H1 (cell line): Measurements from ENCODE around the gene GNAL. TPM values are rescaled to one million over a fixed set of nuclear protein-coding genes. Genes with fewer than 3 reads are reported as not detected.
A peak's percentile ranks its signal among the peaks of the same experiment; 100 is the strongest.

ENCODE experiments used
- CTCF ChIA-PET: fragments of 300-600 bp; sonication (Branson Sonifier 250); formaldehyde crosslinking; loops from one replicate; lab custom pipeline; 2021; ENCODE audit not compliant: partially characterized antibody; lab: Charles Lee
- POLR2A ChIA-PET: fragments of 300-600 bp; sonication (Branson Sonifier 250); formaldehyde crosslinking; loops from one replicate; lab custom pipeline; 2021; ENCODE audit warnings: inconsistent platforms; ENCODE audit not compliant: partially characterized antibody; lab: Charles Lee
- DNase-seq, 2 experiments: peaks; one replicate each; pipeline versions ENCODE4 v3.0.0 to v3.0.0-alpha.2; 2010 to 2022; ENCODE audit warnings: low spot score in 2 of 2, low read depth in 1 of 2, mixed read lengths in 1 of 2
- FAIRE-seq: peaks from 2 replicates; lab custom pipeline; 2011; peaks lifted over from hg19 to GRCh38; lab: Jason Lieb, UNC
- H2AFZ ChIP-seq: 2 replicates; pipeline ENCODE4 v1.8.1; 2012; ENCODE audit warnings: low read length, inconsistent platforms
- H2AK5ac ChIP-seq: 2 replicates; pipeline ENCODE4 v1.6.1; 2013; ENCODE audit warnings: low read depth, low read length
- H2BK120ac ChIP-seq: replicated peaks from 2 replicates; pipeline ENCODE3; 2013; ENCODE audit warnings: low read depth, low read length, inconsistent platforms
- H2BK12ac ChIP-seq: 2 replicates; pipeline ENCODE4 v1.6.1; 2013; ENCODE audit warnings: low read depth, low read length
- H2BK15ac ChIP-seq: 2 replicates; pipeline ENCODE4 v1.6.1; 2013; ENCODE audit warnings: low read length
- H2BK20ac ChIP-seq: 2 replicates; pipeline ENCODE4 v1.6.1; 2013; ENCODE audit warnings: low read length
- H2BK5ac ChIP-seq: 2 replicates; pipeline ENCODE4 v1.6.1; 2013; ENCODE audit warnings: low read depth, low read length
- H3K14ac ChIP-seq: 2 replicates; pipeline ENCODE4 v1.6.1; 2013; ENCODE audit warnings: inconsistent platforms; ENCODE audit not compliant: insufficient read length
- H3K18ac ChIP-seq: 2 replicates; pipeline ENCODE4 v1.6.1; 2013; ENCODE audit warnings: low read length; ENCODE audit errors: extremely low read depth
- H3K23ac ChIP-seq: 2 replicates; pipeline ENCODE4 v1.6.1; 2013; ENCODE audit warnings: inconsistent platforms; ENCODE audit not compliant: insufficient read length
- H3K23me2 ChIP-seq: 2 replicates; pipeline ENCODE4 v1.6.1; 2013; ENCODE audit warnings: low read depth, low read length
- H3K27ac ChIP-seq: 2 replicates; pipeline ENCODE4 v1.6.1; 2011; ENCODE audit warnings: low read depth, low read length, inconsistent platforms
- H3K27me3 ChIP-seq, 4 experiments: replicated peaks in 1 of 4; 1 replicate in 1 of 4; 2 replicates in 3 of 4; pipeline versions ENCODE4 v1.6.1 to v1.8.1; 2011 to 2013; ENCODE audit warnings: low read length in 3 of 4, mild to moderate bottlenecking in 3 of 4, inconsistent platforms in 2 of 4, mixed read lengths in 2 of 4, moderate library complexity in 1 of 4; ENCODE audit not compliant: control insufficient read depth in 3 of 4, insufficient read depth in 3 of 4; ENCODE audit errors: extremely low read depth in 1 of 4
- H3K36me3 ChIP-seq, 4 experiments: 2 replicates each; pipeline versions ENCODE4 v1.6.1 to v1.8.1; 2011 to 2013; ENCODE audit warnings: mild to moderate bottlenecking in 4 of 4, low read length in 3 of 4, moderate library complexity in 2 of 4, control low read depth in 1 of 4, inconsistent platforms in 1 of 4; ENCODE audit not compliant: insufficient read depth in 4 of 4, control insufficient read depth in 2 of 4
- H3K4ac ChIP-seq: replicated peaks from 2 replicates; pipeline ENCODE3; 2013; ENCODE audit warnings: low read length, low read depth, mixed read lengths, inconsistent platforms; ENCODE audit not compliant: insufficient read length
- H3K4me1 ChIP-seq, 4 experiments: replicated peaks in 1 of 4; 1 replicate in 1 of 4; 2 replicates in 3 of 4; pipeline versions ENCODE4 v1.6.1 to v1.8.1; 2011 to 2013; ENCODE audit warnings: low read length in 3 of 4, inconsistent platforms in 2 of 4, mixed read lengths in 1 of 4; ENCODE audit not compliant: insufficient read depth in 4 of 4, control insufficient read depth in 3 of 4
- H3K4me2 ChIP-seq, 2 experiments: 2 replicates each; pipeline versions ENCODE4 v1.6.1 to v1.8.1; 2011 to 2013; ENCODE audit warnings: low read depth in 2 of 2, low read length in 2 of 2, control low read depth in 1 of 2, inconsistent platforms in 1 of 2, mild to moderate bottlenecking in 1 of 2; ENCODE audit not compliant: insufficient read depth in 1 of 2
- H3K4me3 ChIP-seq, 4 experiments: fragments of 200-600, 300-600 bp in 1 of 4; sonication (generic), shearing (Covaris generic), sonication (Bioruptor Twin) in 1 of 4; 2 replicates each; pipeline versions ENCODE4 v1.5.1 to v1.8.1; 2011 to 2016; ENCODE audit warnings: low read length in 4 of 4, low read depth in 3 of 4, control low read depth in 2 of 4, inconsistent platforms in 2 of 4, mild to moderate bottlenecking in 2 of 4, mixed read lengths in 1 of 4, moderate library complexity in 1 of 4; ENCODE audit not compliant: insufficient read depth in 2 of 4; ENCODE audit errors: extremely low read depth in 1 of 4
- H3K56ac ChIP-seq: replicated peaks from 2 replicates; pipeline ENCODE3; 2013; ENCODE audit warnings: low read depth, mild to moderate bottlenecking, mixed read lengths, low read length, inconsistent platforms; ENCODE audit not compliant: insufficient read length
- H3K79me1 ChIP-seq: 2 replicates; pipeline ENCODE4 v1.6.1; 2013; ENCODE audit warnings: low read depth, low read length, control low read depth
- H3K79me2 ChIP-seq, 2 experiments: 2 replicates each; pipeline versions ENCODE4 v1.6.1 to v1.8.1; 2012 to 2013; ENCODE audit warnings: low read length in 2 of 2, mild to moderate bottlenecking in 2 of 2, inconsistent platforms in 1 of 2; ENCODE audit not compliant: insufficient read depth in 2 of 2, control insufficient read depth in 1 of 2
- H3K9ac ChIP-seq, 4 experiments: replicated peaks in 1 of 4; 1 replicate in 1 of 4; 2 replicates in 3 of 4; pipeline versions ENCODE4 v1.6.1 to v1.8.1; 2011 to 2013; ENCODE audit warnings: low read depth in 3 of 4, low read length in 3 of 4, control low read depth in 2 of 4, mild to moderate bottlenecking in 2 of 4, moderate library complexity in 2 of 4, inconsistent platforms in 1 of 4; ENCODE audit errors: extremely low read depth in 1 of 4
- H3K9me3 ChIP-seq, 2 experiments: 2 replicates each; pipeline versions ENCODE4 v1.6.1 to v1.8.1; 2012 to 2013; ENCODE audit warnings: mild to moderate bottlenecking in 2 of 2, moderate library complexity in 2 of 2, control low read depth in 1 of 2, inconsistent platforms in 1 of 2, low read depth in 1 of 2, low read length in 1 of 2, mixed read lengths in 1 of 2; ENCODE audit not compliant: insufficient read depth in 2 of 2
- H4K20me1 ChIP-seq, 2 experiments: replicated peaks in 1 of 2; 2 replicates each; pipeline versions ENCODE3 to v1.8.1; 2011 to 2013; ENCODE audit warnings: inconsistent platforms in 2 of 2, low read length in 2 of 2, mild to moderate bottlenecking in 1 of 2; ENCODE audit not compliant: insufficient read depth in 2 of 2, control insufficient read depth in 1 of 2
- H4K5ac ChIP-seq: 2 replicates; pipeline ENCODE4 v1.6.1; 2013; ENCODE audit warnings: low read length, low read depth, mixed read lengths, inconsistent platforms; ENCODE audit not compliant: insufficient read length
- H4K8ac ChIP-seq: 2 replicates; pipeline ENCODE4 v1.8.0; 2013; ENCODE audit warnings: mild to moderate bottlenecking, moderate library complexity, low read length, inconsistent platforms; ENCODE audit not compliant: insufficient read depth; ENCODE audit errors: extremely low read depth
- H4K91ac ChIP-seq: replicated peaks from 2 replicates; pipeline ENCODE3; 2013; ENCODE audit warnings: low read length, mixed read lengths, inconsistent platforms; ENCODE audit not compliant: insufficient read length
- EGR1 ChIP-seq: IDR thresholded peaks from 2 replicates; pipeline ENCODE4 v1.6.1; 2011; ENCODE audit warnings: low read depth, low read length, borderline replicate concordance
- EZH2 ChIP-seq: fragments of 200-600 bp; sonication (generic); IDR thresholded peaks from 2 replicates; pipeline ENCODE4 v1.7.1; 2012; ENCODE audit warnings: low read depth, mild to moderate bottlenecking, moderate library complexity, low read length, inconsistent platforms; ENCODE audit not compliant: severe bottlenecking
- GABPA ChIP-seq: IDR thresholded peaks from 2 replicates; pipeline ENCODE4 v1.6.1; 2011; ENCODE audit warnings: mild to moderate bottlenecking, low read length, moderate library complexity, borderline replicate concordance; ENCODE audit not compliant: insufficient read depth
- HDAC6 ChIP-seq: IDR thresholded peaks from one replicate; pipeline ENCODE4 v1.7.1; 2012; ENCODE audit warnings: low read depth, mild to moderate bottlenecking, inconsistent platforms, low read length, moderate library complexity
- JUN ChIP-seq: IDR thresholded peaks from 2 replicates; pipeline ENCODE4 v1.6.1; 2011; ENCODE audit warnings: low read depth, mild to moderate bottlenecking, improper control_type of control experiment, low read length
- TAF1 ChIP-seq: IDR thresholded peaks from 2 replicates; pipeline ENCODE4 v1.6.1; 2011; ENCODE audit warnings: mild to moderate bottlenecking, low read depth, low read length
- TCF12 ChIP-seq: IDR thresholded peaks from 2 replicates; pipeline ENCODE4 v1.6.1; 2011; ENCODE audit warnings: low read depth, mild to moderate bottlenecking, low read length
- WGBS, 2 experiments: shearing (Covaris generic) in 1 of 2; methylation state at CpG; one replicate each; pipeline versions ENCODE4 v1.1.6 to v1.1.7; 2013 to 2015; ENCODE audit warnings: low lambda C conversion rate in 2 of 2, mixed read lengths in 2 of 2, inconsistent platforms in 1 of 2, low coverage in 1 of 2, missing lambda C conversion rate in 1 of 2; ENCODE audit not compliant: insufficient replicate concordance in 2 of 2, insufficient coverage in 1 of 2, insufficient read length in 1 of 2; ENCODE audit errors: extremely low coverage in 1 of 2, missing lambda C conversion rate in 1 of 2; 5-methylcytosine and 5-hydroxymethylcytosine counted together
- long read RNA-seq, 2 experiments: library from RNA in 1 of 2; library from capped mRNA in 1 of 2; stranded (forward); transcript quantifications; one replicate each; pipeline ENCODE4 v2.0.0, GENCODE V29; 2021; ENCODE audit warnings: inconsistent platforms in 1 of 2
- polyA minus RNA-seq, 3 experiments: library from RNA; depleted of rRNA, polyadenylated mRNA; stranded (reverse); fragments of >200 nt; gene quantifications; 1 replicate in 2 of 3; 2 replicates in 1 of 3; pipeline ENCODE4 v1.2.3, GENCODE V29; 2011
- polyA plus RNA-seq, 7 experiments: library from polyadenylated mRNA; depleted of rRNA in 3 of 7; stranded (reverse) in 5 of 7; unstranded in 2 of 7; fragments of >200 nt in 5 of 7; fragments of 200-250 nt in 2 of 7; gene quantifications; 1 replicate in 5 of 7; 2 replicates in 1 of 7; 4 replicates in 1 of 7; pipeline versions ENCODE4 v1.2.1 to v1.2.3, GENCODE V29; 2011 to 2013; ENCODE audit warnings: missing spikeins in 2 of 7, mixed read lengths in 2 of 7
- total RNA-seq: library from RNA; stranded (reverse); fragmentation: NEBNext Ultra II Directional; extraction: Animal tissue kit (Norgen Biotek cat#: 25700); gene quantifications from 2 replicates; pipeline ENCODE4 v1.2.1, GENCODE V29; 2021
- TF ChIP-seq, protein P1 (sequence below): IDR thresholded peaks from 2 replicates; pipeline ENCODE4 v1.6.1; 2012; ENCODE audit warnings: inconsistent platforms

Gene GNAL
- total RNA-seq (18.2 and 18.3 TPM in 2 replicates), polyA plus RNA-seq (2011; rRNA removed) (13.2 and 13.5 TPM in 2 replicates), polyA minus RNA-seq (2011; rRNA and poly(A)+ RNA removed) (17.7 and 43.0 TPM in 2 replicates)
- 10.1 TPM for polyA plus RNA-seq (2011; cell fraction: cytosol; rRNA removed)
- polyA plus RNA-seq (2011; cell fraction: nucleus; rRNA removed) = 18.1 TPM
- 13.4 to 17.5 TPM (median 15.0 TPM) in 4 replicates for polyA plus RNA-seq (2012, experiment 1 of 2)
- polyA plus RNA-seq (2012, experiment 2 of 2) = 4.5 TPM
- 11.1 TPM for polyA plus RNA-seq (2013, experiment 1 of 2)
- polyA plus RNA-seq (2013, experiment 2 of 2) = 10.5 TPM
- 16.5 TPM for polyA minus RNA-seq (2011; cell fraction: cytosol; rRNA and poly(A)+ RNA removed)
- polyA minus RNA-seq (2011; cell fraction: nucleus; rRNA and poly(A)+ RNA removed) = 24.4 TPM
- long read RNA-seq, experiment 1, partial matches to known transcripts = 1 of 6 reads
- long read RNA-seq, experiment 1, other reads (novel, unspliced or antisense) = 5 of 6 reads
- long read RNA-seq, experiment 2, partial matches to known transcripts = 11 of 13 reads
- long read RNA-seq, experiment 2, other reads (novel, unspliced or antisense) = 1 of 13 reads

DNA sequence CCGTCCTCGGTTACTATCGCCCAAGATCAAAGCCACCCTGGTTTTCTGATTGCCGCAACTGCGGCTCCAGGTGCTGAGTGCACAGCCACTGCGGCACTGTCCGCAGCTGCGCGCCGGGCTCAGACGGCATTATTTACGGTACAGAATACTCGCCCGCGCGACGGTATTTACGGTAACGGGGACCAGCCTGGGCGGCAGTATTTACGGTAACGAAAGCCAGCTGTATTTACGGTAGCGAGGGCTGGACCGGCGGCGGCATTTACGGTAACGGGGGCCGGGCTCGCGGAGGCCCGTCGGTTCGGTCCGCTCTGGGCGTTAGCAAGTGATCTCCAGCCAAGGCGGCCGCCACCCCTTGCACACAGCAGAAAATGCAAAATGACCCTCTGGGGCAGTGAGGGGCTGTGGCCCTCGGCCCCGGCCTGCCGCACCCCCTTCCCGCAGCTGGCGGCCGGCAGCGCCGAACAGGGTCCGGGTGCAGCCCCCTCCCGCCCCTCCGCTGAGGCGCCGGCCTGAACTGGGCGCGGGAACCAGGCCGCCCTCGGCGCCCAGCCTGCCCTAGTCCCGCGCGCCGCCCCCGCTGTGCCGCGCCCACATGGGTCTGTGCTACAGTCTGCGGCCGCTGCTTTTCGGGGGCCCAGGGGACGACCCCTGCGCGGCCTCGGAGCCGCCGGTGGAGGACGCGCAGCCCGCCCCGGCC, at the start of gene GNAL:
Gene GNAL (plus strand): TSS at position 293 of the 697 bp plus-strand sequence. CDS start 300 bp downstream, at position 593.
- no peaks in the 10 kb centered on the region for H3K79me2 ChIP-seq
- peak within 1 kb of the TSS; percentile 30 for H3K56ac ChIP-seq
- H2AFZ ChIP-seq = peak within 1 kb of the TSS; percentile 94
- no peak within 1 kb of the TSS; the same call in 1 of the 2 replicates for H3K18ac ChIP-seq
- DNase-seq = peak; percentile 75 to 89
- H3K27me3 ChIP-seq = peaks cover 0 to 11% (median 4%) of the 10 kb centered on the region in 4 experiments; a peak in 3 of 7 replicates
- no peak within 1 kb of the TSS for H2BK20ac ChIP-seq
- H3K9ac ChIP-seq = peak within 1 kb of the TSS; percentile 13 to 55 (median 42); a peak in 3 of 7 replicates
- peaks cover 3% of the 10 kb centered on the region; the same call in 1 of the 2 replicates for H3K23me2 ChIP-seq
- peaks cover 0 to 2% of the 10 kb centered on the region in 2 experiments for H4K20me1 ChIP-seq
- H2BK12ac ChIP-seq = no peak within 1 kb of the TSS
- H2BK5ac ChIP-seq = no peak within 1 kb of the TSS
- no peaks in the 10 kb centered on the region for H3K9me3 ChIP-seq
- no peaks in the 10 kb centered on the region for H3K36me3 ChIP-seq
- no peak within 1 kb of the TSS for H2BK120ac ChIP-seq
- H3K4me1 ChIP-seq = no peaks in the 10 kb centered on the region; a peak in 1 of 7 replicates
- ChIA-PET POLR2A (interaction anchor here (1.0 to 2.6 kb wide), 2 partner anchors 10 to 23 kb away, joined by 3 to 7 read pairs; no protein-coding TSS in a partner anchor), CTCF (interaction anchor here (1.0 to 3.2 kb wide), 3 partner anchors 33 to 249 kb away, joined by 4 to 16 read pairs (median 4); no protein-coding TSS in a partner anchor)
- peak within 1 kb of the TSS; percentile 85 for H4K8ac ChIP-seq
- no peak within 1 kb of the TSS for H3K27ac ChIP-seq
- H4K5ac ChIP-seq = no peak within 1 kb of the TSS
- peak within 1 kb of the TSS; percentile 74 for H4K91ac ChIP-seq
- no peaks in the 10 kb centered on the region for H3K79me1 ChIP-seq
- no peak within 1 kb of the TSS for H2BK15ac ChIP-seq
- peak within 1 kb of the TSS; percentile 53 to 78 (median 62) for H3K4me3 ChIP-seq
- H2AK5ac ChIP-seq = no peak within 1 kb of the TSS
- no peak within 1 kb of the TSS for H3K23ac ChIP-seq
- FAIRE-seq = peak; percentile 36
- WGBS, 2 experiments = 3% methylated on average over 46 of the region's 77 CpGs; no CpG with 5 or more reads in 1 of the 2 experiments
- H3K4me2 ChIP-seq = peak within 1 kb of the TSS; percentile 61 to 77
- no peak within 1 kb of the TSS for H3K4ac ChIP-seq
- no peak within 1 kb of the TSS for H3K14ac ChIP-seq
- TF ChIP-seq JUN (no peak), TAF1 (peak; percentile 48; the same call in 1 of the 2 replicates), HDAC6 (no peak), EGR1 (peak; percentile 41; the same call in 1 of the 2 replicates), TCF12 (peak; percentile 94), GABPA (peak; percentile 79; the same call in 1 of the 2 replicates), EZH2 (no peak)
- TF ChIP-seq, protein P1, sequence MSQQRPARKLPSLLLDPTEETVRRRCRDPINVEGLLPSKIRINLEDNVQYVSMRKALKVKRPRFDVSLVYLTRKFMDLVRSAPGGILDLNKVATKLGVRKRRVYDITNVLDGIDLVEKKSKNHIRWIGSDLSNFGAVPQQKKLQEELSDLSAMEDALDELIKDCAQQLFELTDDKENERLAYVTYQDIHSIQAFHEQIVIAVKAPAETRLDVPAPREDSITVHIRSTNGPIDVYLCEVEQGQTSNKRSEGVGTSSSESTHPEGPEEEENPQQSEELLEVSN = no peak
